CD4-positive, alpha-beta memory T cell (primary cell): ENCODE data around the gene SLC28A1. TPM values are rescaled to one million over a fixed set of nuclear protein-coding genes. Genes with fewer than 3 reads are reported as not detected.
A peak's percentile ranks its signal among the peaks of the same experiment; 100 is the strongest.

Experiments
- CTCF ChIA-PET: fragments of 350-600 bp; sonication (Branson Sonifier 250); formaldehyde crosslinking; loops from one replicate; lab custom pipeline; 2021; ENCODE audit warnings: inconsistent platforms; ENCODE audit not compliant: partially characterized antibody; lab: Charles Lee
- POLR2A ChIA-PET: fragments of 350-600 bp; sonication (Branson Sonifier 250); formaldehyde crosslinking; loops from one replicate; lab custom pipeline; 2021; ENCODE audit not compliant: partially characterized antibody; lab: Charles Lee
- DNase-seq, 5 donors: peaks; one replicate each; pipeline versions ENCODE4 v3.0.0 to v3.0.0-alpha.2; 2020 to 2022; ENCODE audit warnings: mixed read lengths in 1 of 5
- H3K27ac ChIP-seq: one replicate; pipeline ENCODE4 v1.7.0; 2013; ENCODE audit warnings: low read depth, low read length
- H3K27me3 ChIP-seq: 2 replicates; pipeline ENCODE4 v1.7.0; 2013; ENCODE audit warnings: mild to moderate bottlenecking, low read length, moderate library complexity; ENCODE audit not compliant: insufficient read depth
- H3K36me3 ChIP-seq: 2 replicates; pipeline ENCODE4 v1.7.0; 2013; ENCODE audit warnings: mild to moderate bottlenecking, low read length, moderate library complexity; ENCODE audit not compliant: insufficient read depth
- H3K4me1 ChIP-seq: 2 replicates; pipeline ENCODE4 v1.7.0; 2013; ENCODE audit warnings: mild to moderate bottlenecking, low read length, moderate library complexity; ENCODE audit not compliant: insufficient read depth
- H3K4me3 ChIP-seq, 2 donors: one replicate each; pipeline ENCODE4 v1.7.0; 2013; ENCODE audit warnings: low read length in 2 of 2, mild to moderate bottlenecking in 1 of 2
- H3K9me3 ChIP-seq, 2 donors: one replicate each; pipeline ENCODE4 v1.7.0; 2013; ENCODE audit warnings: low read length in 2 of 2, control low read depth in 1 of 2; ENCODE audit not compliant: control insufficient read depth in 1 of 2
- H3K27ac Mint-ChIP-seq, 7 donors: one replicate each; pipeline ENCODE4 v1.8.0; 2020 to 2021; ENCODE audit warnings: mixed read lengths in 7 of 7, mild to moderate bottlenecking in 6 of 7, inconsistent platforms in 3 of 7, moderate library complexity in 3 of 7
- H3K27me3 Mint-ChIP-seq, 2 donors: one replicate each; pipeline ENCODE4 v1.8.0; 2020 to 2021; ENCODE audit warnings: mixed read lengths in 2 of 2
- H3K36me3 Mint-ChIP-seq, 2 donors: one replicate each; pipeline ENCODE4 v1.8.0; 2020 to 2021; ENCODE audit warnings: mixed read lengths in 2 of 2, inconsistent platforms in 1 of 2, mild to moderate bottlenecking in 1 of 2
- H3K4me1 Mint-ChIP-seq, 4 donors: one replicate each; pipeline ENCODE4 v1.8.0; 2020 to 2021; ENCODE audit warnings: mixed read lengths in 4 of 4, mild to moderate bottlenecking in 1 of 4
- H3K4me3 Mint-ChIP-seq, 8 donors: one replicate each; pipeline ENCODE4 v1.8.0; 2020 to 2021; ENCODE audit warnings: mixed read lengths in 8 of 8, mild to moderate bottlenecking in 7 of 8, moderate library complexity in 6 of 8, inconsistent platforms in 3 of 8
- H3K9me3 Mint-ChIP-seq, 8 donors: one replicate each; pipeline ENCODE4 v1.8.0; 2020 to 2021; ENCODE audit warnings: mixed read lengths in 8 of 8, mild to moderate bottlenecking in 5 of 8, inconsistent platforms in 3 of 8, moderate library complexity in 1 of 8
- intact Hi-C: fragments of 100-400 bp; cut with micrococcal nuclease; formaldehyde crosslinking; loops from one replicate; pipeline ENCODE4 v1.15.1; 2023
- polyA plus RNA-seq, 2 donors: library from polyadenylated mRNA; unstranded; fragments of 300-500 nt; fragmentation: Illumina TruSeq; gene quantifications; one replicate each; pipeline ENCODE4 v1.2.3, GENCODE V29; 2021
- total RNA-seq, 2 experiments: library from RNA; stranded (reverse); gene quantifications; one replicate each; pipeline ENCODE4 v1.2.3, GENCODE V29; 2021

The SLC28A1 gene
- total and polyA plus RNA-seq, 4 experiments from 2014 or later, result not detected

DNA sequence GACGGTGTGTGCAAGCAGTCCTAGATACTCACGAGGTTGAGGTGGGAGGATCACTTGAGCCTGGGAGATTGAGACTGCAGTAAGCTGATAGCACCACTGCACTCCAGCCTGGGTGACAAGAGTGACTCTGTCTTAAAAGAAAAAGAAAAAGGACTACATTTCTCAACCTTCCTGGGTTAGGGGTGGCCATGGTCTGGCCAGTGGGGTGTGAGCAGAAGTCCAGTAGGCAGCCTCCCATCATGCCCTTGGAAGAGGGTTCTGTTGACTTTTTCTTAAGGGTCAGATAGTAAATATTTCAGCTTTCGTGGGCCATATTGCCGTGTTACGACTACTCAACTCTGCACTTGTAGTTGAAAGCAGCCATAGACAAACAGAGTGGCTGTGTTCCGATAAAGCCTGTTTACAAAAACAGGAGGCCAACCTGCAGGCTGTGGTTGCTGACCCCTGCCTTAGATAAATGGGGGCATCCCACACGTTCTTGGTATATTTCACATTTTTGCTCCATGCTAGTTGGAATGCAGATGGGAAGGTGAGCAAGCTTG is 66.2 kb downstream of the SLC28A1 start:
- POLR2A ChIA-PET, result no interaction called here
- no peak for DNase-seq
- no peaks in the 10 kb centered on the region for H3K36me3 ChIP-seq
- peaks cover 0 to 3% (median under 1%) of the 10 kb centered on the region in 4 donors for H3K4me1 Mint-ChIP-seq
- H3K27ac Mint-ChIP-seq, result peak overlapping the region in 2 of 7 donors; percentile 37 to 79
- H3K4me1 ChIP-seq, result no peaks in the 10 kb centered on the region
- H3K27ac ChIP-seq, result no peak overlapping the region
- intact Hi-C loops, result no loop called here
- no peaks in the 10 kb centered on the region for H3K36me3 Mint-ChIP-seq
- H3K27me3 Mint-ChIP-seq, result peaks cover 1 to 9% of the 10 kb centered on the region in 2 donors
- CTCF ChIA-PET, result interaction anchor here (2.5 kb wide), 1 partner anchor 94 kb away, joined by 9 read pairs; no protein-coding TSS in a partner anchor
- no peaks in the 10 kb centered on the region for H3K9me3 ChIP-seq
- H3K27me3 ChIP-seq, result no peaks in the 10 kb centered on the region
- no peak overlapping the region for H3K4me3 Mint-ChIP-seq
- H3K4me3 ChIP-seq, result no peak overlapping the region
- no peaks in the 10 kb centered on the region for H3K9me3 Mint-ChIP-seq

DNA sequence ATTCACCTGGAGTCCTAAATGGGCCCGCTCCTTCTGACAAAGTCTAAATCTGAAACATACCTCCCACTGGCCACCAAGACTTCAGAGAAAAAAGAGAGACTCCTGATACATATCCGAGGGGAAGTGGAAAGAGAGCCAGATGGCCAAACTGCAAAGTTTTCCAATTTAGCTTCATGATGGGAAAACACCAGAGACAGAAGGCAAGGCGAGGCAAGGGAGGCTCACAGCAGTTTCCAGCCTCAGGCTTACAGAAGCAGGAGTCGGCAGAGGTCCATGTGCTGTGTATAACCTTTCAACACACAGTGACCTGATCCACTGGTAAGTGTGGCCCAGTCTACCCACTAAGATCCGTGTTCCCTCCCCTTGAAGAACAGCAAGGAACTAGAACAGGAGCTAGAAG is 67.3 kb downstream of the SLC28A1 start:
- no peak overlapping the region for H3K4me3 ChIP-seq
- Mint-ChIP-seq H3K4me1 (peaks cover 4 to 10% (median 8%) of the 10 kb centered on the region in 4 donors), H3K27ac (peak overlapping the region in 1 of 7 donors; percentile 24), H3K4me3 (no peak overlapping the region), H3K9me3 (no peaks in the 10 kb centered on the region), H3K27me3 (peaks cover 1 to 9% of the 10 kb centered on the region in 2 donors), H3K36me3 (no peaks in the 10 kb centered on the region)
- H3K4me1 ChIP-seq, result no peaks in the 10 kb centered on the region
- no peaks in the 10 kb centered on the region for H3K9me3 ChIP-seq
- POLR2A ChIA-PET, result no interaction called here
- CTCF ChIA-PET, result no interaction called here
- no peaks in the 10 kb centered on the region for H3K27me3 ChIP-seq
- no peak for DNase-seq
- intact Hi-C loops, result no loop called here
- H3K27ac ChIP-seq, result no peak overlapping the region
- H3K36me3 ChIP-seq, result no peaks in the 10 kb centered on the region

DNA sequence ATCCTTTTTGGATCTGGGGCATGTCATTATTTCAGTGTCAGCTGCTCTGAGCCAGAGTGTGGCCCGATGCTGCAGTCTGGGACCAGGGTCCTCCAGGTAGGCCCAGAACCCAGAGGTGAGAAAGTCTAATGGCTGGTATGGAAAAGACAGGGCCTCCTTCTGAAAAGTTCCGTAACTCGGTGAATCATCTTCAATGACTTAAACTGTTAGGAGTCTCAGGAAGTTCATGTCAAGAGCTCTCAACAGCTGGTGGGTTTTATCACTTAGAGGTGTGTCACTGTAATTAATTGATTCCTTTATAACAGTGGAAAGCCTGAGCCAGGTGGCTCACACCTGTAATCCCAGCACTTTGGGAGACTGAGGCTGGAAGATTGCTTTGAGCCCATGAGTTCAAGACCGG is 68.7 kb downstream of the SLC28A1 start:
- Histone ChIP-seq H3K4me1 (no peaks in the 10 kb centered on the region), H3K36me3 (no peaks in the 10 kb centered on the region), H3K27me3 (no peaks in the 10 kb centered on the region), H3K4me3 (no peak overlapping the region), H3K9me3 (no peaks in the 10 kb centered on the region), H3K27ac (no peak overlapping the region)
- Mint-ChIP-seq H3K27me3 (peaks cover 1 to 9% of the 10 kb centered on the region in 2 donors), H3K27ac (no peak overlapping the region), H3K4me1 (peaks cover 4 to 10% (median 8%) of the 10 kb centered on the region in 4 donors), H3K36me3 (no peaks in the 10 kb centered on the region), H3K9me3 (no peaks in the 10 kb centered on the region), H3K4me3 (no peak overlapping the region)
- no peak for DNase-seq
- POLR2A ChIA-PET, result no interaction called here
- CTCF ChIA-PET, result interaction anchor here (1.1 to 3.7 kb wide), 4 partner anchors 9 to 94 kb away, joined by 4 to 46 read pairs (median 6); no protein-coding TSS in a partner anchor
- intact Hi-C loops, result no loop called here

DNA sequence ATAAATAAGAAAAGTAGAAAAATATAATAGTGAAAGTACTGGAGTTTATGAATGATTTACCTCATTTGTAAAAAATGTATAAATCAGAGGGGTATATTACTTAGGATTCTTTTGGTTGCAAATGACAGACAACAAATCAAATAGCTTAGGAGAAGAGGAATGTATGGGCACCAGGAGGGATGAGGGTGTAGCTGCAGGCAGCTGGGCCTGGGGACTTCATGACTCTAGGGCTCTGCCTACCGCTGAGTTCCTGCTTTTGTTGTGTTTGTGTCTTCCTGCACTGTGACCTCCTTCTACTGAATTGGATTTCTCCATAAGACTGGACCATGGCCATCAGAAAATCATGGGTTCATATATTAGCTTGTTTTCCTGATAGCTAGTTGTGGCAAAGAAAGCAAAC is 69.3 kb downstream of the SLC28A1 start:
- Histone ChIP-seq H3K4me3 (no peak overlapping the region), H3K27me3 (no peaks in the 10 kb centered on the region), H3K4me1 (no peaks in the 10 kb centered on the region), H3K27ac (no peak overlapping the region), H3K36me3 (no peaks in the 10 kb centered on the region), H3K9me3 (no peaks in the 10 kb centered on the region)
- intact Hi-C loops, result no loop called here
- Mint-ChIP-seq H3K27ac (peak overlapping the region in 1 of 7 donors; percentile 3), H3K4me3 (no peak overlapping the region), H3K9me3 (no peaks in the 10 kb centered on the region), H3K36me3 (no peaks in the 10 kb centered on the region), H3K27me3 (peaks cover 1 to 9% of the 10 kb centered on the region in 2 donors), H3K4me1 (peaks cover 4 to 10% (median 8%) of the 10 kb centered on the region in 4 donors)
- ChIA-PET CTCF (interaction anchor here (0.9 to 3.7 kb wide), 5 partner anchors 9 to 215 kb away, joined by 3 to 46 read pairs (median 4); no protein-coding TSS in a partner anchor), POLR2A (no interaction called here)
- no peak for DNase-seq

DNA sequence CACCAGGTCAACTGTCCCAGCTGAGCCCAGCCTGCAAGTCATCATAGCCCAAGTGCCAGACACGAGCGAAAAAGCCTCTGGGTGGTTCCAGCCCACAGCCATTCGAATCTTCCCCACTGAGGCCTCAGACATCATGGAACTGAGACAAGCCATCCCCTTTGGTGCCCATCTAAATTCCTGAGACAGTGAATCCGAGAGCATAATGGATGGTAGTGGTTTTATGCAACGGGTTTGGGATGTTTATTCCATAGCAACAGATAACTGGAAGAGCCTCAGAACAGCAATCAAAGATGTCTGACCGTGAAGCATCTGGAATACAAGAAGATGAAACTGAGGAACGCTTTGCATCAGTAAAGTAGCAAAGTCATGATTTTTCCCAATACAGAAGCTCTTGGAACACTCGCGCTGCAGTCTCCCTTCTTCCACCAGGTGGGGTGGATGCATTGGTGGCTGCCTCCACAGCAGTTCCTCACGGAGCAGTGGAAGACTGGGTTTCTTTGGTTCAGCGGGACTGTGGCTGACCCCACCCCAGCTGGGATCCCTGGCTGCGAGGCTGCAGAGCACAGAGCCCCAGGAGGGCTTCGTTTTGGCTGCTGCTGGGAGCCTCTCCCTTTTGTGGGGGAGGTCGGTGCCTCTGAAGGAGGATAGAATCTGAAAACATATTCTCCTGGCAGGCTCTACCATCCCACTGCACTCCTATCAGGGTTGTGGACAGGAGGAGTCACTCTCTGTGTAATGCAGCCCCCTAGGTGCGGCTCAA is 70.8 kb downstream of the SLC28A1 start:
- no peaks in the 10 kb centered on the region for H3K4me1 ChIP-seq
- ChIA-PET POLR2A (interaction anchor here (1.1 kb wide), 1 partner anchor 25 kb away, joined by 8 read pairs; no protein-coding TSS in a partner anchor), CTCF (interaction anchor here (0.7 to 3.7 kb wide), 5 partner anchors 25 to 213 kb away, joined by 3 to 46 read pairs (median 3); no protein-coding TSS in a partner anchor)
- H3K36me3 ChIP-seq, result no peaks in the 10 kb centered on the region
- H3K27ac Mint-ChIP-seq, result no peak overlapping the region
- H3K4me3 ChIP-seq, result no peak overlapping the region
- intact Hi-C loops, result loop anchor here (1.0 kb wide), 1 partner anchor 89 kb away; no protein-coding TSS in a partner anchor
- peaks cover 6 to 11% (median 8%) of the 10 kb centered on the region in 4 donors for H3K4me1 Mint-ChIP-seq
- H3K27me3 ChIP-seq, result no peaks in the 10 kb centered on the region
- H3K9me3 Mint-ChIP-seq, result no peaks in the 10 kb centered on the region
- peak overlapping the region in 3 of 8 donors; percentile 7 to 39 (median 37) for H3K4me3 Mint-ChIP-seq
- no peak overlapping the region for H3K27ac ChIP-seq
- peak in 4 of 5 donors; percentile 32 to 37 (median 34) for DNase-seq
- no peaks in the 10 kb centered on the region for H3K9me3 ChIP-seq
- H3K36me3 Mint-ChIP-seq, result no peaks in the 10 kb centered on the region
- H3K27me3 Mint-ChIP-seq, result peaks cover 0 to 9% of the 10 kb centered on the region in 2 donors

DNA sequence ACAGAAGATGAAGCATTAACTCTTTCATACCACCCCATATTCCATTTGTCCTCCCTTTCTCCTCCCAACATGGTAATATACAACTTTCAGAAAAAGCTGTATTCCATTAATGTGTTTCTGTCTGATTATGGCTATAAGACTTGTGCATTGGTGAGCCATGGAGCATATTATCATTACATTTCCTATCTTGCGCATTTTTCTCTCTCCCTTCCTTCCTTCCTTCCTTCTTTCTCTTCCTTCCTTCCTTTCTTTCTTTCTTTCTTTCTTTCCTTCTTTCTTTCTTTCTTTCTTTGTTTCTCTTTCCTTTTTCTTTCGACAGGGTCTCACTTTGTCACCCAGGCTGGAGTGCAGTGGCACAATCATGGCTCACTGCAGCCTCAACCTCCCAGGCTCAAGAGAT is 71.7 kb downstream of the SLC28A1 start:
- Mint-ChIP-seq H3K27me3 (peaks cover 0 to 5% of the 10 kb centered on the region in 2 donors), H3K9me3 (no peaks in the 10 kb centered on the region), H3K4me1 (peaks cover 6 to 11% (median 8%) of the 10 kb centered on the region in 4 donors), H3K27ac (no peak overlapping the region), H3K36me3 (no peaks in the 10 kb centered on the region), H3K4me3 (peak overlapping the region in 3 of 8 donors; percentile 0 to 23 (median 18))
- Histone ChIP-seq H3K4me3 (no peak overlapping the region), H3K27me3 (no peaks in the 10 kb centered on the region), H3K36me3 (no peaks in the 10 kb centered on the region), H3K9me3 (no peaks in the 10 kb centered on the region), H3K27ac (no peak overlapping the region), H3K4me1 (no peaks in the 10 kb centered on the region)
- ChIA-PET POLR2A (no interaction called here), CTCF (interaction anchor here (0.7 to 3.7 kb wide), 4 partner anchors 31 to 400 kb away, joined by 3 to 46 read pairs (median 3); no protein-coding TSS in a partner anchor)
- no peak for DNase-seq
- intact Hi-C loops, result no loop called here
